PC-3 (cell line): Measurements from ENCODE around the gene SLC43A2.

ENCODE experiments used
- EZH2 ChIP-seq: fragments of 300-600 bp; sonication (generic); IDR thresholded peaks from one replicate; pipeline ENCODE4 v1.6.1; 2017; ENCODE audit warnings: antibody characterized with exemption, mild to moderate bottlenecking, low read length; ENCODE audit not compliant: unreplicated experiment
- EZH2phosphoT487 ChIP-seq: fragments of 300-600 bp; sonication (generic); IDR thresholded peaks from 2 replicates; pipeline ENCODE4 v1.6.1; 2018; ENCODE audit warnings: mild to moderate bottlenecking, antibody characterized with exemption, low read length, borderline replicate concordance
- TF ChIP-seq, protein P1 (sequence below): fragments of 300-600 bp; sonication (generic); conservative IDR thresholded peaks from 2 replicates; pipeline ENCODE4 v1.5.1; 2017; ENCODE audit warnings: antibody characterized with exemption, low read depth, mild to moderate bottlenecking, low read length

DNA sequence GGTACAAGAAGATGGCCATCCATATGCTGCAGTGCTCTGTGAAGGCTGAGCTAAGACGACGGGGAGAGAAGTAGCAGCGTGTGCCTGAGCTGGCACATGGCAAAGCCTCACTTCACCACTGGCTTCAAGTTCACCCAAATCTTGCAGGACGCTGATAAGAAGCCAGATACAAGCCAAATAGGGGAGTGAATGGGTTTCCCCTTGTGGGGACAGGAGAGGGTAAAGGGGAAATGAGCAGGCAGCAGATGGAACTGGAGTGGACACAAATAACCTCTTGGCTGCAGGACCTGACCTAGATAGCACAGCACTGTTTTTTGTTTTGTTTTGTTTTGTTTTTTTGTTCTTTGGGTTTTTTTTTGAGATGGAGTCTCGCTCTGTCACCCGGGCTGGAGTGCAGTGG, 45.1 kb downstream of the SLC43A2 start:
- TF ChIP-seq, protein P1, sequence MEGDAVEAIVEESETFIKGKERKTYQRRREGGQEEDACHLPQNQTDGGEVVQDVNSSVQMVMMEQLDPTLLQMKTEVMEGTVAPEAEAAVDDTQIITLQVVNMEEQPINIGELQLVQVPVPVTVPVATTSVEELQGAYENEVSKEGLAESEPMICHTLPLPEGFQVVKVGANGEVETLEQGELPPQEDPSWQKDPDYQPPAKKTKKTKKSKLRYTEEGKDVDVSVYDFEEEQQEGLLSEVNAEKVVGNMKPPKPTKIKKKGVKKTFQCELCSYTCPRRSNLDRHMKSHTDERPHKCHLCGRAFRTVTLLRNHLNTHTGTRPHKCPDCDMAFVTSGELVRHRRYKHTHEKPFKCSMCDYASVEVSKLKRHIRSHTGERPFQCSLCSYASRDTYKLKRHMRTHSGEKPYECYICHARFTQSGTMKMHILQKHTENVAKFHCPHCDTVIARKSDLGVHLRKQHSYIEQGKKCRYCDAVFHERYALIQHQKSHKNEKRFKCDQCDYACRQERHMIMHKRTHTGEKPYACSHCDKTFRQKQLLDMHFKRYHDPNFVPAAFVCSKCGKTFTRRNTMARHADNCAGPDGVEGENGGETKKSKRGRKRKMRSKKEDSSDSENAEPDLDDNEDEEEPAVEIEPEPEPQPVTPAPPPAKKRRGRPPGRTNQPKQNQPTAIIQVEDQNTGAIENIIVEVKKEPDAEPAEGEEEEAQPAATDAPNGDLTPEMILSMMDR: no peak
- TF ChIP-seq EZH2 (no peak), EZH2phosphoT487 (no peak)
